ENCODE results near the gene UBR2.

GRCh38 chr6:42629845-42630244, 66.0 kb downstream of the UBR2 start:
- TF ChIP-seq CTCF (IDR thresholded peaks at IDR 0.05; ENCODE audit: extremely low read depth in 1 of 2, insufficient read depth in 1 of 2, low read depth in 1 of 2, low read length in 2 of 2) = no peak
- TF ChIP-seq POLR2AphosphoS5 (IDR thresholded peaks at IDR 0.05; ENCODE audit: insufficient read depth, low read depth, low read length) = no peak
- TF ChIP-seq EZH2 (IDR thresholded peaks at IDR 0.05; ENCODE audit: borderline replicate concordance, low read depth, low read length, severe bottlenecking) = no peak
- TF ChIP-seq POLR2A (IDR thresholded peaks at IDR 0.05; ENCODE audit: low read depth, low read length) = no peak
- no peak for TF ChIP-seq MAX (IDR thresholded peaks at IDR 0.05; ENCODE audit: insufficient read depth, insufficient read length)
- TF ChIP-seq GATA2 (IDR thresholded peaks at IDR 0.05; ENCODE audit: insufficient read depth, insufficient read length, low read depth, low read length) = no peak
- TF ChIP-seq JUN (IDR thresholded peaks at IDR 0.05; ENCODE audit: borderline replicate concordance, insufficient read depth, insufficient read length, low read depth) = no peak
- TF ChIP-seq MYC (IDR thresholded peaks at IDR 0.05; ENCODE audit: low read depth, low read length) = no peak

Measured in endothelial cell of umbilical vein (primary cell).